HL-60 (cell line): ENCODE results near the gene TRIM61.
"Not testable (repeated sequence)": the region's sequence is repeated elsewhere in the genome, so short reads cannot be mapped to it uniquely, and the experiment has no call there.

Experiments
- DNase-seq, 2 experiments: peaks; one replicate each; pipeline ENCODE4 v3.0.0-alpha.2; 2010 to 2020; ENCODE audit warnings: low read depth in 1 of 2, low spot score in 1 of 2
- H3K27ac ChIP-seq: fragments of 250-450 bp; sonication (Bioruptor Pico); replicated peaks from 2 replicates; pipeline ENCODE4 v1.5.1; 2020; ENCODE audit warnings: mild to moderate bottlenecking, moderate library complexity
- H3K27me3 ChIP-seq: fragments of 250-450 bp; sonication (Bioruptor Pico); 2 replicates; pipeline ENCODE4 v1.5.1; 2021; ENCODE audit warnings: mild to moderate bottlenecking, moderate library complexity; ENCODE audit not compliant: insufficient read depth, poor library complexity, severe bottlenecking
- H3K4me3 ChIP-seq: replicated peaks from 2 replicates; pipeline ENCODE4 v1.5.1; 2011; ENCODE audit warnings: mild to moderate bottlenecking, control low read depth, low read length; ENCODE audit not compliant: insufficient read depth
- GABPA ChIP-seq: IDR thresholded peaks from 2 replicates; pipeline ENCODE4 v1.6.1; 2012; ENCODE audit warnings: low read depth
- POLR2AphosphoS5 ChIP-seq: IDR thresholded peaks from 2 replicates; pipeline ENCODE4 v1.6.1; 2012; ENCODE audit warnings: low read depth
- SPI1 ChIP-seq: IDR thresholded peaks from 2 replicates; pipeline ENCODE4 v1.6.1; 2012; ENCODE audit warnings: low read depth, mild to moderate bottlenecking, borderline replicate concordance
- long read RNA-seq: library from polyadenylated mRNA; unstranded; transcript quantifications from one replicate; pipeline ENCODE4 v2.0.0, GENCODE V29; 2020
- TF ChIP-seq, protein P1 (sequence below): IDR thresholded peaks from 2 replicates; pipeline ENCODE4 v1.6.1; 2012; ENCODE audit warnings: low read depth; ENCODE audit not compliant: insufficient replicate concordance
- TF ChIP-seq, protein P2 (sequence below): IDR thresholded peaks from one replicate; pipeline ENCODE4 v1.5.1; 2011; ENCODE audit warnings: low read length, control low read depth, inconsistent platforms; ENCODE audit not compliant: insufficient read depth

Gene TRIM61
- long read RNA-seq: 0 reads

GRCh38 chr4:164977243-164978164, at the start of gene TRIM61:
Gene TRIM61 (minus strand): TSS chr4:164977657. CDS start chr4:164970002, 7,655 bp downstream.
- H3K4me3 ChIP-seq: no peak within 1 kb of the TSS
- H3K27me3 ChIP-seq: no peaks in the 10 kb centered on the region
- TF ChIP-seq, protein P1, sequence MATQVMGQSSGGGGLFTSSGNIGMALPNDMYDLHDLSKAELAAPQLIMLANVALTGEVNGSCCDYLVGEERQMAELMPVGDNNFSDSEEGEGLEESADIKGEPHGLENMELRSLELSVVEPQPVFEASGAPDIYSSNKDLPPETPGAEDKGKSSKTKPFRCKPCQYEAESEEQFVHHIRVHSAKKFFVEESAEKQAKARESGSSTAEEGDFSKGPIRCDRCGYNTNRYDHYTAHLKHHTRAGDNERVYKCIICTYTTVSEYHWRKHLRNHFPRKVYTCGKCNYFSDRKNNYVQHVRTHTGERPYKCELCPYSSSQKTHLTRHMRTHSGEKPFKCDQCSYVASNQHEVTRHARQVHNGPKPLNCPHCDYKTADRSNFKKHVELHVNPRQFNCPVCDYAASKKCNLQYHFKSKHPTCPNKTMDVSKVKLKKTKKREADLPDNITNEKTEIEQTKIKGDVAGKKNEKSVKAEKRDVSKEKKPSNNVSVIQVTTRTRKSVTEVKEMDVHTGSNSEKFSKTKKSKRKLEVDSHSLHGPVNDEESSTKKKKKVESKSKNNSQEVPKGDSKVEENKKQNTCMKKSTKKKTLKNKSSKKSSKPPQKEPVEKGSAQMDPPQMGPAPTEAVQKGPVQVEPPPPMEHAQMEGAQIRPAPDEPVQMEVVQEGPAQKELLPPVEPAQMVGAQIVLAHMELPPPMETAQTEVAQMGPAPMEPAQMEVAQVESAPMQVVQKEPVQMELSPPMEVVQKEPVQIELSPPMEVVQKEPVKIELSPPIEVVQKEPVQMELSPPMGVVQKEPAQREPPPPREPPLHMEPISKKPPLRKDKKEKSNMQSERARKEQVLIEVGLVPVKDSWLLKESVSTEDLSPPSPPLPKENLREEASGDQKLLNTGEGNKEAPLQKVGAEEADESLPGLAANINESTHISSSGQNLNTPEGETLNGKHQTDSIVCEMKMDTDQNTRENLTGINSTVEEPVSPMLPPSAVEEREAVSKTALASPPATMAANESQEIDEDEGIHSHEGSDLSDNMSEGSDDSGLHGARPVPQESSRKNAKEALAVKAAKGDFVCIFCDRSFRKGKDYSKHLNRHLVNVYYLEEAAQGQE: no peak
- no peak for TF ChIP-seq POLR2AphosphoS5
- TF ChIP-seq, protein P2, sequence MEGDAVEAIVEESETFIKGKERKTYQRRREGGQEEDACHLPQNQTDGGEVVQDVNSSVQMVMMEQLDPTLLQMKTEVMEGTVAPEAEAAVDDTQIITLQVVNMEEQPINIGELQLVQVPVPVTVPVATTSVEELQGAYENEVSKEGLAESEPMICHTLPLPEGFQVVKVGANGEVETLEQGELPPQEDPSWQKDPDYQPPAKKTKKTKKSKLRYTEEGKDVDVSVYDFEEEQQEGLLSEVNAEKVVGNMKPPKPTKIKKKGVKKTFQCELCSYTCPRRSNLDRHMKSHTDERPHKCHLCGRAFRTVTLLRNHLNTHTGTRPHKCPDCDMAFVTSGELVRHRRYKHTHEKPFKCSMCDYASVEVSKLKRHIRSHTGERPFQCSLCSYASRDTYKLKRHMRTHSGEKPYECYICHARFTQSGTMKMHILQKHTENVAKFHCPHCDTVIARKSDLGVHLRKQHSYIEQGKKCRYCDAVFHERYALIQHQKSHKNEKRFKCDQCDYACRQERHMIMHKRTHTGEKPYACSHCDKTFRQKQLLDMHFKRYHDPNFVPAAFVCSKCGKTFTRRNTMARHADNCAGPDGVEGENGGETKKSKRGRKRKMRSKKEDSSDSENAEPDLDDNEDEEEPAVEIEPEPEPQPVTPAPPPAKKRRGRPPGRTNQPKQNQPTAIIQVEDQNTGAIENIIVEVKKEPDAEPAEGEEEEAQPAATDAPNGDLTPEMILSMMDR: no peak
- TF ChIP-seq GABPA: no peak
- no peak for TF ChIP-seq SPI1
- DNase-seq: no peak
- H3K27ac ChIP-seq: no peak within 1 kb of the TSS

DNA sequence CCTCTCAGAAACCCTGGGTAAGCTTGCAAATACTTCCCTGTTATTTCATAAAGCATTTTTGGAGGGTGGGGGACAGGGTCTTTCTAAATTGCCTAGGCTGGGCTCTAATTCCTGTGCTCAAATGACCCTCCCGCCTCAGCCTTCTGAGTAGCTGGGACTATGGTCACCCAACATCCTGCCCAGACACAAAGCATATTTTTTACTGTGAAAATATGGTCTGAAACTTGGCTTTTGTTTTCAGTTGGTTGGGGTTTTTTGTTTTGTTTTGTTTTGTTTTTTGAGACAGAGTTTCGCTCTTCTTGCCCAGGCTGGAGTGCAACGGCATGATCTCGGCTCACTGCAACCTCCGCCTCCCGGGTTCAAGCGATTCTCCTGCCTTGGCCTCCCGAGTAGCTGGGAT, 48.3 kb upstream of the TRIM61 start:
- not testable (repeated sequence) for DNase-seq, H3K4me3 ChIP-seq, H3K27me3 ChIP-seq, H3K27ac ChIP-seq

DNA sequence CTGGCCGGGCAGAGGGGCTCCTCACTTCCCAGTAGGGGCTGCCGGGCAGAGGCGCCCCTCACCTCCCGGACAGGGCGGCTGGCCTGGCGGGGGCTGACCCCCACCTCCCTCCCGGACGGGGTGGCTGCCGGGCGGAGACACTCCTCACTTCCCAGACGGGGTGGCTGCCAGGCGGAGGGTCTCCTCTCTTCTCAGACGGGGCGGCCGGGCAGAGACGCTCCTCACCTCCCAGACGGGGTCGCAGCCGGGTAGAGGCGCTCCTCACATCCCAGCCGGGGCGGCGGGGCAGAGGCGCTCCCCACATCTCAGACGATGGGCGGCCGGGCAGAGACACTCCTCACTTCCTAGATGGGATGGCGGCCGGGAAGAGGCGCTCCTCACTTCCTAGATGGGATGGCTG, 42.5 kb upstream of the TRIM61 start:
- H3K27ac ChIP-seq, H3K4me3 ChIP-seq, DNase-seq, H3K27me3 ChIP-seq: not testable (repeated sequence)

- Histone ChIP-seq H3K27me3 (no peaks in the 10 kb centered on the region), H3K4me3 (no peak overlapping the region), H3K27ac (no peak overlapping the region)
- TF ChIP-seq, protein P2: no peak
- TF ChIP-seq POLR2AphosphoS5 (no peak), GABPA (no peak), SPI1 (no peak)
- TF ChIP-seq, protein P1: no peak
- DNase-seq: no peak
These were observed 39.5 kb upstream of the TRIM61 start for GRCh38 chr4:165016971-165017370.

DNA sequence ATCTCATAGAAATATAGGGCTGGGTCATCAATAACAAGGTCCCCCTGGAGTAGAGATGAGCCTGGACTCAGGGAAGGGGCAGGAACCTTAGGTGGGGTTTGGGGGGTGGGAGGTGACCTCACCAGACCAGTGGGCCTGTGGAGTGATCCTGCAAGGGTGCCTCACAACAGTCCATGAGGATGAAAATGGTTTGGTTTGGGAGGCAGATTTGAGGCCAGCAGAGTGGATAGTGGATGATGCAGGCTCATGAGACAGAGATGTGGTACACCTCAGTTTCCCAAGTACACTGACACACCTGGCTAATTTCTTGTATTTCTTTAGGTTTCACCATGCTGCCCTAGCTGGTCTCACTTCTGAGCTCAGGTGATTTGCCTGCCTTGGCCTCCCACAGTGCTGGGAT, 36.2 kb upstream of the TRIM61 start:
- TF ChIP-seq, protein P1: no peak
- TF ChIP-seq, protein P2: no peak
- TF ChIP-seq POLR2AphosphoS5: no peak
- TF ChIP-seq SPI1: no peak
- TF ChIP-seq GABPA: no peak
- H3K27me3 ChIP-seq: no peaks in the 10 kb centered on the region
- H3K4me3 ChIP-seq: no peak overlapping the region
- DNase-seq: no peak
- H3K27ac ChIP-seq: no peak overlapping the region
